SIG-M5 (cell line): Measurements from ENCODE around the gene DCPS.
"Not testable (repeated sequence)": the region's sequence is repeated elsewhere in the genome, so short reads cannot be mapped to it uniquely, and the experiment has no call there.

Source experiments
- DNase-seq: peaks from one replicate; lab custom pipeline; 2025; lab: John Stamatoyannopoulos, UW

The DCPS gene

GRCh38 chr11:126384449-126385070 is 80.7 kb downstream of the DCPS start:
- DNase-seq: no peak

DNA sequence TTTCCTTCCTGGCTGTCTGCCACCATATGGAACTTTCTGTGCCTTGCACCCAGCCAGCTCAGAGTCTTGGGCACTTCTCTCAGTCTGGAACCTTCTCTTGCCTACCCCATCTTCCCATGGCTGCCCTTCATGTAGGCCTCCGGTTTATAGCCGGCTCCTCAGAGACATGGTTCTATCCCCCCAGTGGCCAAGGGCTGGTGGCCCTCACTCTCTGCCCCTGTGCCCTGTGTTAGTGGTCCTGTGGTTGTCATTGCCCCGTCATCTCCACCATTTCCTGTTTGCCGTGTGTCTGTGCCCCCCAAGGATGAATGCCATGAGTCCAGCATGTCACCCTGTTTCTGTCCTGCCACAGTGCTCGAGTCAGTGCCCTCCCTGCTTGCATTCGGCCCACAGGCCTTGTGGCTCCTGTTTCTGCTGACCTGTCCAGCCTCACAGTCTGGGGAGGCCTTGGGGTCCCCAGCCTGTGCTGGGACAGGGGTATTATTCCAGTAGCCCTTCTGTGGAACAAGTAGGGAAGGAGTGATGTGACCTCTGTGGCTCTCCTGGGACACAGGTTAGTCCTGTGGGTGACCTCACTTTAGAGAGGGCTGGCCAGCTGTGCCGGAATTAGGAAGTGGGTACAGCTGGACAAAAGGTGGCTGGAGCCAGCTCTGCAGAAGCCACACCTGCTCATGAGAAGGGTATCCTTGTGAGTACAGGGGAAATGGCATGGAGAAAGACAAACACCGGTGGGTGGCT is 82.3 kb downstream of the DCPS start:
- no peak for DNase-seq

- DNase-seq: not testable (repeated sequence)
These were observed 82.8 kb downstream of the DCPS start for GRCh38 chr11:126386729-126387071.

DNA sequence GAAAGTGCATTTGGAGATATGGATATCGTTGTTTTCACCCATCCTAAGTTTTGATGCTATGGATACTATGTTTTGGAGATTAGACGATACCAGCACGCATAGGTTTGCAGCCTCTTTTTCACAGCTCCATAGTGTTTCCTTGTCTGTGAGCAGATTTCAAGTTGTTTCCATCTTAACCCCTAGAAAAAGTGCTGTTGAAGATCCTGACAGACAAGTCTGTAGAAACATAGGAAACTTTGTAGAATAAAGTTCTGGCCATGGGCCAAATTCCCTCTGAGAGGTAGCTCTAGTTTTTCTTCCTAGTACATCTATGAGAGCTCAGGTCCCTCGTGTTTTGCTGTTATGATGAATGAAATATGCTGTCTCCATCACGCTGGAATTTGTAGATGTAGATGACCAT is 84.0 kb downstream of the DCPS start:
- no peak for DNase-seq

DNA sequence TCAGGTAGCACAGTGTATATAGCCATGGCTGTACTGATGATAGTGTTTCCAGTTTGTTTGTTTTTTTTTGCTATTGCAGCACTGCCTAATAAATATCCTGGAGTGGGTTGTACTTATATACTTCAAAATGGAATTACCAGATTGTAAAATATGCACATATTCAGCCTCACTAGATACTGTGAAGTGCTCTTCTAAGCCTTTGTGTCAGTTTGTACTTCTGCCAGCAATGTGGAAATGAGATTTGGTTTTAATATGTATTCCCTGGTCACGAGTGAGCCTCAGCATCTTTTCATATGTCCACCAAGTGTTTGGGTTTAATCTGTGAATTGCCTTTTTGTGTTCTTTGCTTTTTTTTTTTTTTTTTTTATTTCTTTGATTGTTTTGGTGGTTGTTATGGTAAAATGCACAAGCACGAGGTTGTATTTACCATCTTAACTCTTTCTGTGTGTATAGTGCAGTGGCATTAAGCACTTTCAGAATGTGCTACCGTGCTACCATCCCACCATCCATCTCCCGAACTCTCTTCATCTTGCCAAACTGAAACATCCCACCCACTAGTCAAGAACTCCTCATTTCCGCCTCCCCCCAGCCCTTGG is 86.5 kb downstream of the DCPS start:
- DNase-seq: no peak

GRCh38 chr11:126391286-126391954 is 87.6 kb downstream of the DCPS start:
- no peak for DNase-seq

- no peak for DNase-seq
These were observed 88.2 kb downstream of the DCPS start for GRCh38 chr11:126391970-126392632.

GRCh38 chr11:126392633-126393013 is 88.8 kb downstream of the DCPS start:
- DNase-seq: no peak

GRCh38 chr11:126393143-126393542 is 89.3 kb downstream of the DCPS start:
- no peak for DNase-seq

DNA sequence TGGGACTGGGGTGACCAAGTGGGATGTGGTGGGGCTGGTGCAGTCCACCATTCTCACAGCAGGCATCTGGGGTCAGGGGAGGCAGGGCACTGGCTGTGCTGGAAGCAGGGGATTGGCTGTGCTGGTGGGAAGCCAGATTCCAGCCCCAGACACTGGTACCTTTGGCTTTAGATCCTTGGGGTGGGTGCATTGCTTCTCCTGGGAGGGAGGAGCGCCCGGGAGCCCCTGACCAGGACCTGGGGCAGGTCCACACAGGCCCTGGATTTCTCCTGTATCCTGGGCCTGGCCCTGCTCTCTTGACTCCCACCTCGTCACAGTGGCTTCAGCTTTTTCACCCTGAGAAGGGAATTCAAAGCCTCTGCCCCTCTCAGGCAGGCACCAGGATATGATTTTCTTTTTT is 90.2 kb downstream of the DCPS start:
- DNase-seq: no peak

- not testable (repeated sequence) for DNase-seq
These were observed 90.8 kb downstream of the DCPS start for GRCh38 chr11:126394634-126395072.
